Endothelial cell of umbilical vein (primary cell): ENCODE results near the gene ADAM23. TPM values are rescaled to one million over a fixed set of nuclear protein-coding genes. Genes with fewer than 3 reads are reported as not detected.

Experiments used
- BruUV-seq: library from RNA; stranded (reverse); fragments of 400-500 nt; replicated peaks from 2 replicates; lab custom pipeline; 2021; lab: Mats Ljungman, UMichigan
- CTCF ChIA-PET: fragments of 300-600, 350-600 bp; sonication (Branson Sonifier 250); formaldehyde crosslinking; loops from one replicate; lab custom pipeline; 2021; ENCODE audit warnings: antibody characterized with exemption, inconsistent platforms; lab: Charles Lee
- POLR2A ChIA-PET: fragments of 300-600, 350-600 bp; sonication (Branson Sonifier 250); formaldehyde crosslinking; loops from one replicate; lab custom pipeline; 2021; ENCODE audit warnings: antibody characterized with exemption, inconsistent platforms; lab: Charles Lee
- DNase-seq: peaks from one replicate; pipeline ENCODE4 v3.0.0-alpha.2; 2011; ENCODE audit warnings: low read depth, low spot score
- FAIRE-seq: peaks from 2 replicates; lab custom pipeline; 2011; peaks lifted over from hg19 to GRCh38; lab: Jason Lieb, UNC
- H2AFZ ChIP-seq: 2 replicates; pipeline ENCODE4 v1.6.0; 2012; ENCODE audit warnings: low read depth, low read length, control low read depth, inconsistent platforms
- H3K27ac ChIP-seq: 2 replicates; pipeline ENCODE4 v1.5.1; 2011; ENCODE audit warnings: low read depth, mild to moderate bottlenecking, control low read depth, low read length, moderate library complexity; ENCODE audit not compliant: insufficient read depth
- H3K27me3 ChIP-seq, 2 experiments: 2 replicates each; pipeline versions ENCODE4 v1.6.0 to v1.6.1; 2011; ENCODE audit warnings: low read length in 2 of 2, mixed read lengths in 1 of 2; ENCODE audit not compliant: control insufficient read depth in 2 of 2, insufficient read depth in 2 of 2
- H3K36me3 ChIP-seq, 2 experiments: 2 replicates in 1 of 2; 3 replicates in 1 of 2; pipeline ENCODE4 v1.5.1; 2011; ENCODE audit warnings: low read length in 2 of 2, mild to moderate bottlenecking in 1 of 2, moderate library complexity in 1 of 2; ENCODE audit not compliant: control insufficient read depth in 2 of 2, insufficient read depth in 2 of 2; ENCODE audit errors: extremely low read depth in 1 of 2
- H3K4me1 ChIP-seq: 3 replicates; pipeline ENCODE4 v1.5.1; 2011; ENCODE audit warnings: mild to moderate bottlenecking, low read length; ENCODE audit not compliant: control insufficient read depth, insufficient read depth; ENCODE audit errors: extremely low read depth
- H3K4me2 ChIP-seq: 2 replicates; pipeline ENCODE4 v1.6.1; 2011; ENCODE audit warnings: low read length, control low read depth, mixed read lengths; ENCODE audit not compliant: insufficient read depth
- H3K4me3 ChIP-seq, 3 experiments: fragments of 200-600 bp in 1 of 3; sonication (generic), shearing (Covaris generic) in 1 of 3; replicated peaks in 1 of 3; 2 replicates each; pipeline ENCODE4 v1.5.1; 2011 to 2016; ENCODE audit warnings: control low read depth in 3 of 3, low read length in 3 of 3, mild to moderate bottlenecking in 2 of 3, inconsistent platforms in 1 of 3, low read depth in 1 of 3, moderate library complexity in 1 of 3; ENCODE audit not compliant: insufficient read depth in 1 of 3
- H3K79me2 ChIP-seq: 2 replicates; pipeline ENCODE4 v1.6.0; 2012; ENCODE audit warnings: low read length, inconsistent platforms; ENCODE audit not compliant: control insufficient read depth, insufficient read depth
- H3K9ac ChIP-seq: replicated peaks from 2 replicates; pipeline ENCODE3; 2011; ENCODE audit warnings: low read length, control low read depth; ENCODE audit not compliant: insufficient read depth; ENCODE audit errors: extremely low read depth
- H3K9me1 ChIP-seq: replicated peaks from 3 replicates; pipeline ENCODE4 v1.6.0; 2011; ENCODE audit warnings: mild to moderate bottlenecking, low read length; ENCODE audit not compliant: control insufficient read depth, insufficient read depth; ENCODE audit errors: extremely low read depth
- H3K9me3 ChIP-seq: replicated peaks from 2 replicates; pipeline ENCODE4 v1.5.1; 2012; ENCODE audit warnings: low read length, inconsistent platforms; ENCODE audit not compliant: control insufficient read depth, insufficient read depth
- H4K20me1 ChIP-seq: replicated peaks from 2 replicates; pipeline ENCODE3; 2011; ENCODE audit warnings: mild to moderate bottlenecking, low read length; ENCODE audit not compliant: control insufficient read depth, insufficient read depth; ENCODE audit errors: extremely low read depth
- CTCF ChIP-seq, 2 donors: IDR thresholded peaks; 1 replicate in 1 of 2; 2 replicates in 1 of 2; pipeline ENCODE4 v1.5.1; 2011; ENCODE audit warnings: low read length in 2 of 2, mild to moderate bottlenecking in 2 of 2, moderate library complexity in 2 of 2, control low read depth in 1 of 2, inconsistent platforms in 1 of 2, low read depth in 1 of 2; ENCODE audit not compliant: insufficient read depth in 1 of 2; ENCODE audit errors: extremely low read depth in 1 of 2
- EZH2 ChIP-seq: IDR thresholded peaks from 2 replicates; pipeline ENCODE4 v1.6.1; 2012; ENCODE audit warnings: borderline replicate concordance, low read depth, mild to moderate bottlenecking, moderate library complexity, low read length, inconsistent platforms; ENCODE audit not compliant: severe bottlenecking
- FOS ChIP-seq: IDR thresholded peaks from 2 replicates; pipeline ENCODE4 v1.6.1; 2011; ENCODE audit warnings: mild to moderate bottlenecking, low read length, moderate library complexity, borderline replicate concordance; ENCODE audit not compliant: insufficient read depth
- GATA2 ChIP-seq: IDR thresholded peaks from 2 replicates; pipeline ENCODE4 v1.7.0; 2011; ENCODE audit warnings: low read depth, mild to moderate bottlenecking, moderate library complexity, mixed read lengths, low read length; ENCODE audit not compliant: insufficient read length, insufficient read depth
- JUN ChIP-seq: IDR thresholded peaks from 2 replicates; pipeline ENCODE4 v1.6.1; 2011; ENCODE audit warnings: borderline replicate concordance, low read depth; ENCODE audit not compliant: insufficient read length, insufficient read depth
- MAX ChIP-seq: IDR thresholded peaks from 2 replicates; pipeline ENCODE4 v1.6.1; 2011; ENCODE audit not compliant: insufficient read depth, insufficient read length
- MYC ChIP-seq: IDR thresholded peaks from one replicate; pipeline ENCODE4 v1.6.1; 2011; ENCODE audit warnings: mild to moderate bottlenecking, low read depth, low read length
- POLR2A ChIP-seq: IDR thresholded peaks from 2 replicates; pipeline ENCODE4 v1.6.1; 2012; ENCODE audit warnings: low read depth, mild to moderate bottlenecking, control low read depth, low read length
- POLR2AphosphoS5 ChIP-seq: IDR thresholded peaks from 2 replicates; pipeline ENCODE4 v1.6.1; 2012; ENCODE audit warnings: low read depth, mild to moderate bottlenecking, control low read depth, low read length, moderate library complexity; ENCODE audit not compliant: insufficient read depth
- dilution Hi-C: fragments of 300-500 bp; cut with MboI; formaldehyde crosslinking; loops from one replicate; pipeline ENCODE4 v1.15.0; 2019; ENCODE audit warnings: low sequenced_read_pairs; ENCODE audit not compliant: extremely low pct_ligation_motif_present
- intact Hi-C: fragments of 100-400 bp; cut with micrococcal nuclease; formaldehyde crosslinking; loops from one replicate; pipeline ENCODE4 v1.10.0; 2022
- polyA plus RNA-seq, 4 experiments: library from polyadenylated mRNA; depleted of rRNA in 3 of 4; stranded (reverse) in 3 of 4; unstranded in 1 of 4; fragments of >200 nt; gene quantifications; 2 replicates each; pipeline versions ENCODE4 v1.2.1 to v1.2.3, GENCODE V29; 2011 to 2012; ENCODE audit warnings: missing spikeins in 1 of 4
- total RNA-seq: library from RNA; stranded (reverse); gene quantifications from 2 replicates; pipeline ENCODE4 v1.2.3, GENCODE V29; 2021

The ADAM23 gene
- total and polyA plus RNA-seq, 2 donors (not counting 3 experiments of a cell fraction or from before 2014, with no cell fraction given): 20.6 to 38.5 TPM

GRCh38 chr2:206418968-206419367 lies 24.4 kb upstream of the ADAM23 start:
- no peak overlapping the region for H3K4me3 ChIP-seq
- TF ChIP-seq FOS: no peak
- no peak for TF ChIP-seq POLR2A
- TF ChIP-seq MYC: no peak
- BruUV-seq: no TSS peak
- POLR2A ChIA-PET: no interaction called here
- no peak overlapping the region for H3K9ac ChIP-seq
- intact Hi-C loops (no loop called here), dilution Hi-C loops (no loop called here)
- H3K79me2 ChIP-seq: no peaks in the 10 kb centered on the region
- CTCF ChIA-PET: no interaction called here
- no peak for DNase-seq
- no peak for FAIRE-seq
- H2AFZ ChIP-seq: no peak overlapping the region
- H3K9me1 ChIP-seq: no peaks in the 10 kb centered on the region
- no peaks in the 10 kb centered on the region for H3K9me3 ChIP-seq
- H4K20me1 ChIP-seq: no peaks in the 10 kb centered on the region
- H3K4me1 ChIP-seq: peaks cover 21% of the 10 kb centered on the region
- H3K27ac ChIP-seq: no peak overlapping the region
- no peak overlapping the region for H3K4me2 ChIP-seq
- no peaks in the 10 kb centered on the region for H3K36me3 ChIP-seq
- H3K27me3 ChIP-seq: no peaks in the 10 kb centered on the region

- H3K4me1 ChIP-seq: peaks cover 32% of the 10 kb centered on the region
- H3K9ac ChIP-seq: no peak overlapping the region
- H3K79me2 ChIP-seq: no peaks in the 10 kb centered on the region
- H3K9me1 ChIP-seq: no peaks in the 10 kb centered on the region
- intact Hi-C loops: loop anchor here (5.0 kb wide), 1 partner anchor 143 kb away; no protein-coding TSS in a partner anchor
- FAIRE-seq: no peak
- H3K36me3 ChIP-seq: no peaks in the 10 kb centered on the region
- ChIA-PET CTCF (interaction anchor here (1.0 to 1.4 kb wide), 3 partner anchors 12 to 17 kb away, joined by 3 read pairs; no protein-coding TSS in a partner anchor), POLR2A (no interaction called here)
- no peak for DNase-seq
- dilution Hi-C loops: no loop called here
- BruUV-seq: no TSS peak
- no peaks in the 10 kb centered on the region for H3K9me3 ChIP-seq
- H3K27me3 ChIP-seq: no peaks in the 10 kb centered on the region
- H3K27ac ChIP-seq: no peak overlapping the region
- no peak overlapping the region for H3K4me2 ChIP-seq
- TF ChIP-seq MAX (no peak), GATA2 (no peak), EZH2 (no peak), JUN (no peak), MYC (no peak), POLR2A (no peak), FOS (no peak), CTCF (IDR thresholded peaks at IDR 0.05; ENCODE audit: extremely low read depth in 1 of 2, insufficient read depth in 1 of 2, low read depth in 1 of 2, low read length in 2 of 2) (no peak), POLR2AphosphoS5 (no peak)
- H3K4me3 ChIP-seq: no peak overlapping the region
- H4K20me1 ChIP-seq: no peaks in the 10 kb centered on the region
- no peak overlapping the region for H2AFZ ChIP-seq
These were observed 22.6 kb upstream of the ADAM23 start for GRCh38 chr2:206420721-206421120.
